Measurements from ENCODE around the gene FSIP1.

FSIP1 gene

DNA sequence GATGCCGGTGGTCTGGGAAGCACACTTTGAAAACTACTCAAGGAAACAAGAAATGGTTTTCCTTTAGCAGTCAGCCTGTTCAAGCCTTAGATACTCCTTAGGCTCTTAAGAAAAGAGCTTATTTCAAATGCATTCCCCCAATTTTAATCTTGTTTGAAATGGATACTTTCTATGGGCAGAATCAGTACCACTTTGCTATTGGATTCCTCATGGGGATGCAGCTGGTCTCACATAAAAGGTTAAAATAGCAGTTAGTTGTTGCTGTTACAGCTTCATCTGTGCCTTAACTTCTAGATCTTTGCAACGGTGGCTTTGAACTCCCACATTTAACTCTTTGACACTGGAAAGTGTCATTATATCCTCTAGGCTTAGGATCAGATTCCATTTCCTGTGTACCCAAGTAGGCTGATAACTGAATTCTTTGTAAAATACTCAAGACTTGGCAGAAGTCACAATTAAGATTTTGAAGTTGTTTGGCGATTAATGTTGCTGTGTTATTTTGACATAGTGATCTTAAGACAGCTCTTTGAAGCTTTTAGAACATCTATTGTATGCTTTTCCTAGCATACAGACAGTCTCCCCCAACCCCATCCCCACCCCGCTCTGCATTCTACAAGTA, 199.6 kb downstream of the FSIP1 start:
- TF ChIP-seq, protein P1, sequence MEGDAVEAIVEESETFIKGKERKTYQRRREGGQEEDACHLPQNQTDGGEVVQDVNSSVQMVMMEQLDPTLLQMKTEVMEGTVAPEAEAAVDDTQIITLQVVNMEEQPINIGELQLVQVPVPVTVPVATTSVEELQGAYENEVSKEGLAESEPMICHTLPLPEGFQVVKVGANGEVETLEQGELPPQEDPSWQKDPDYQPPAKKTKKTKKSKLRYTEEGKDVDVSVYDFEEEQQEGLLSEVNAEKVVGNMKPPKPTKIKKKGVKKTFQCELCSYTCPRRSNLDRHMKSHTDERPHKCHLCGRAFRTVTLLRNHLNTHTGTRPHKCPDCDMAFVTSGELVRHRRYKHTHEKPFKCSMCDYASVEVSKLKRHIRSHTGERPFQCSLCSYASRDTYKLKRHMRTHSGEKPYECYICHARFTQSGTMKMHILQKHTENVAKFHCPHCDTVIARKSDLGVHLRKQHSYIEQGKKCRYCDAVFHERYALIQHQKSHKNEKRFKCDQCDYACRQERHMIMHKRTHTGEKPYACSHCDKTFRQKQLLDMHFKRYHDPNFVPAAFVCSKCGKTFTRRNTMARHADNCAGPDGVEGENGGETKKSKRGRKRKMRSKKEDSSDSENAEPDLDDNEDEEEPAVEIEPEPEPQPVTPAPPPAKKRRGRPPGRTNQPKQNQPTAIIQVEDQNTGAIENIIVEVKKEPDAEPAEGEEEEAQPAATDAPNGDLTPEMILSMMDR (IDR thresholded peaks at IDR 0.05; ENCODE audit: borderline replicate concordance, insufficient read depth, low read depth, low read length), result no peak
- no peak overlapping the region for H3K4me3 ChIP-seq (ENCODE audit: low read depth, low read length)

DNA sequence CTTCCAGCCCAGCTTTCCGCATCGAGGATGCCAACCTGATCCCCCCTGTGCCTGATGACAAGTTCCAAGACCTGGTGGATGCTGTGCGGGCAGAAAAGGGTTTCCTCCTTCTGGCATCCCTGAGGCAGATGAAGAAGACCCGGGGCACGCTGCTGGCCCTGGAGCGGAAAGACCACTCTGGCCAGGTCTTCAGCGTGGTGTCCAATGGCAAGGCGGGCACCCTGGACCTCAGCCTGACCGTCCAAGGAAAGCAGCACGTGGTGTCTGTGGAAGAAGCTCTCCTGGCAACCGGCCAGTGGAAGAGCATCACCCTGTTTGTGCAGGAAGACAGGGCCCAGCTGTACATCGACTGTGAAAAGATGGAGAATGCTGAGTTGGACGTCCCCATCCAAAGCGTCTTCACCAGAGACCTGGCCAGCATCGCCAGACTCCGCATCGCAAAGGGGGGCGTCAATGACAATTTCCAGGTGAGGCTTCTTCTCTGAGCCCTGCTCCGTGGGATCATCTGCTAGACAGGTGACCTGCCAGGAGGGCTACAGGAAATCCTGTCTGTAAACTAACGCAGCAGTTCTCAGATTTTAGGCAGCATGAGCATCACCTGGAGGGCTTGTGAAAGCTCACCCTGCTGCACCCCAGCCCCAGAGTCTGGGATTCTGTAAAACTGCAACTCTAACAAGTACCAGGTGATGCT, 200.2 kb downstream of the FSIP1 start:
- TF ChIP-seq, protein P1 (IDR thresholded peaks at IDR 0.05; ENCODE audit: borderline replicate concordance, insufficient read depth, low read depth, low read length), result no peak
- H3K4me3 ChIP-seq (ENCODE audit: low read depth, low read length), result no peak overlapping the region

DNA sequence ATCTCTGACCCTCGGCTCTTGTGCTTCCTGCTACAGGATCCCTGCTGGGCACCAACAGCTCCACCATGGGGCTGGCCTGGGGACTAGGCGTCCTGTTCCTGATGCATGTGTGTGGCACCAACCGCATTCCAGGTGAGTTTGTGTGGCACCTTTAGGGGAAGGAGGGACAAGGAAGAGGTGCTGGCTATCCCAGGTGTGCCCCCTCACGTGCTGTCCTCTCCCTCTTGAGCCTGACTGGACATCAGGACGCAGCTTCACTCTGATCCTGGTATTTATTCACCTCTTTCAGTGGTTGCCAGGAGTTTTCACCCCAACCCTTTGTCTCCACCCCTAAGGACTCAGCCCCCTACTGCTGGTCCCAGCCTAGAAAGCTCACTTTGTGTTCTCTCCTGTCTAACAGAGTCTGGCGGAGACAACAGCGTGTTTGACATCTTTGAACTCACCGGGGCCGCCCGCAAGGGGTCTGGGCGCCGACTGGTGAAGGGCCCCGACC, 200.8 kb downstream of the FSIP1 start:
- TF ChIP-seq, protein P1 (IDR thresholded peaks at IDR 0.05; ENCODE audit: borderline replicate concordance, insufficient read depth, low read depth, low read length), result no peak
- no peak overlapping the region for H3K4me3 ChIP-seq (ENCODE audit: low read depth, low read length)

DNA sequence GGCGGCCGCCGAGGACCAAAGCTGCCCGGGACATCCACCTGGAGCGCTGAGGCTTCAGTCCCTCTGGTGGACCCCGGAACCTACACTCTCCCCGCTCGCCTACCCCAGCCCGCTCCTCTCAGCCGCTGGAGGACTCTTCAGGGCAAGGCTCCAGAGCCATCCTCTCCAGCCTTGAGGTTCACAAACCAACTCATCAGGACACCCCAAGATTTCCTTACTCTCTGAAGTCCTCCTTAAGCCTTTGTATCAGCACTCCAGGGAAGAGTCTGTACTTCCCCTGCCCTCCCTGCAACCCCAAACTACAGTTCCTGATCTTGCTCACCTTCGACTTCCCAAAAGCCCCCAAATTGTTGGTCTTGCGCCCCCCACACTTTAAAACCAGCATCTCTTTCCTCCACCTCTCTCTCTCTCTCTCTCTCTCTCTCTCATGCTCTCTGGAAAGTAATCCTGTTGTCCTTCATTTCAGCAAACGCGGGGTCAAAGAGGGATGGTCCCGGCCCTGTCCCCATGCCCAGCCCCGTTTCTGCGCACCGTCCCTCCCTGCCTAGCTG, 201.3 kb downstream of the FSIP1 start:
- TF ChIP-seq, protein P1 (IDR thresholded peaks at IDR 0.05; ENCODE audit: borderline replicate concordance, insufficient read depth, low read depth, low read length), result 0 out of 2 replicates have a peak, but pooled peaks have one; percentile 5
- no peak overlapping the region for H3K4me3 ChIP-seq (ENCODE audit: low read depth, low read length)

DNA sequence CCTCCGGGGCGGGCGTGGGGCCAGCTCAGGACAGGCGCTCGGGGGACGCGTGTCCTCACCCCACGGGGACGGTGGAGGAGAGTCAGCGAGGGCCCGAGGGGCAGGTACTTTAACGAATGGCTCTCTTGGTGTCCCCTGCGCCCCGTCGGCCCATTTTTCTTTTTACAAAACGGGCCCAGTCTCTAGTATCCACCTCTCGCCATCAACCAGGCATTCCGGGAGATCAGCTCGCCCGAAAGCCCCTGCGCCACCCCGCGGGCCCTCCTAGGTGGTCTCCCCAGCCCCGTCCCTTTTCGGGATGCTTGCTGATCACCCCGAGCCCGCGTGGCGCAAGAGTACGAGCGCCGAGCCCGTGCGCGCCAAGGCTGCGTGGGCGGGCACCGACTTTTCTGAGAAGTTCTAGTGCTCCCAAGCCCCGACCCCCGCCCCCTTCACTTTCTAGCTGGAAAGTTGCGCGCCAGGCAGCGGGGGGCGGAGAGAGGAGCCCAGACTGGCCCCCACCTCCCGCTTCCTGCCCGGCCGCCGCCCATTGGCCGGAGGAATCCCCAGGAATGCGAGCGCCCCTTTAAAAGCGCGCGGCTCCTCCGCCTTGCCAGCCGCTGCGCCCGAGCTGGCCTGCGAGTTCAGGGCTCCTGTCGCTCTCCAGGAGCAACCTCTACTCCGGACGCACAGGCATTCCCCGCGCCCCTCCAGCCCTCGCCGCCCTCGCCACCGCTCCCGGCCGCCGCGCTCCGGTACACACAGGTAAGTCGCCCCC, 202.0 kb downstream of the FSIP1 start, which contains the start of gene THBS1:
Gene THBS1 (plus strand): TSS at position 595 of the 757 bp plus-strand sequence. CDS start 779 bp downstream, outside the sequence.
- peak within 1 kb of the TSS; percentile 28 for H3K4me3 ChIP-seq (ENCODE audit: low read depth, low read length)
- TF ChIP-seq, protein P1 (IDR thresholded peaks at IDR 0.05; ENCODE audit: borderline replicate concordance, insufficient read depth, low read depth, low read length), result no peak

DNA sequence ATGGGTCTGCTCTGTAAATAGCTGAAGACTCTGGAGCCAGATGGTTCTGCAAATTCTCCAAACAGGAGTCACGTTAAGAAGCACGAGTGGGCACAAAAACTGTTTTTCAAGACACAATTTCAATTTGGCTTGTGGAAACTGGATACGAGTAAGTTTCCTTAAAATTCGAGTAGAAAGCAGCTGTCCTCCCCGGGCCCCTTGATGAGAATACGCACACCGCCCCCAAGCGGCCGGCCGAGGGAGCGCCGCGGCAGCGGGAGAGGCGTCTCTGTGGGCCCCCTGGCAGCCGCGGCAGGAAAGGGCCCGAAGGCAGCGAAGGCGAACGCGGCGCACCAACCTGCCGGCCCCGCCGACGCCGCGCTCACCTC, 202.5 kb downstream of the FSIP1 start:
- peak overlapping the region; percentile 28 for H3K4me3 ChIP-seq (ENCODE audit: low read depth, low read length)

More for the DNA sequence above, 202.5 kb downstream of the FSIP1 start:
- TF ChIP-seq, protein P1 (IDR thresholded peaks at IDR 0.05; ENCODE audit: borderline replicate concordance, insufficient read depth, low read depth, low read length), result peak; percentile 96

All from GM12875 (cell line).